Prostate gland (tissue), 2 donors: ENCODE results near the gene MED20. TPM values are rescaled to one million over a fixed set of nuclear protein-coding genes. Genes with fewer than 3 reads are reported as not detected.

ENCODE experiments used
- DNase-seq: peaks from one replicate; pipeline ENCODE4 v3.0.0-alpha.2; 2019; ENCODE audit warnings: low spot score
- H3K27ac ChIP-seq, 2 donors: fragments of 200-600 bp; sonication (generic); 2 replicates each; pipeline ENCODE4 v1.5.1; 2017 to 2019
- H3K27me3 ChIP-seq: fragments of 200-600 bp; sonication (generic); replicated peaks from 2 replicates; pipeline ENCODE4 v1.5.1; 2019; ENCODE audit not compliant: insufficient read depth
- H3K36me3 ChIP-seq, 2 donors: fragments of 200-600 bp; sonication (generic); 1 replicate in 1 of 2; 2 replicates in 1 of 2; pipeline versions ENCODE4 v1.5.1 to v1.8.1; 2017 to 2019
- H3K4me1 ChIP-seq: fragments of 200-600 bp; sonication (generic); replicated peaks from 2 replicates; pipeline ENCODE4 v1.5.1; 2019
- H3K4me3 ChIP-seq, 2 donors: fragments of 200-600 bp; sonication (generic); 2 replicates each; pipeline ENCODE4 v1.5.1; 2017 to 2019
- H3K9me3 ChIP-seq: fragments of 200-600 bp; sonication (generic); 2 replicates; pipeline ENCODE4 v1.5.1; 2017
- CTCF ChIP-seq, 4 experiments: fragments of 200-600 bp in 2 of 4; fragments of 450-650 bp in 2 of 4; sonication (generic) in 2 of 4; IDR thresholded peaks; 1 replicate in 3 of 4; 2 replicates in 1 of 4; pipeline ENCODE4 v1.5.1; 2016 to 2019; ENCODE audit warnings: antibody characterized with exemption in 4 of 4, mild to moderate bottlenecking in 2 of 4, moderate library complexity in 2 of 4
- POLR2A ChIP-seq: fragments of 450-650 bp; IDR thresholded peaks from one replicate; pipeline ENCODE4 v1.6.1; 2016; ENCODE audit warnings: antibody characterized with exemption, mild to moderate bottlenecking
- POLR2AphosphoS5 ChIP-seq: sonication (generic); formaldehyde crosslinking; IDR thresholded peaks from one replicate; pipeline ENCODE4 v1.6.1; 2017; ENCODE audit warnings: antibody characterized with exemption
- WGBS: methylation state at CpG from one replicate; pipeline ENCODE4 v1.1.5; 2018; 5-methylcytosine and 5-hydroxymethylcytosine counted together
- intact Hi-C: fragments of 100-400 bp; cut with DNase I; formaldehyde crosslinking; loops from one replicate; pipeline ENCODE4 v1.14.2; 2022
- total RNA-seq, 2 donors: library from RNA; depleted of rRNA; stranded (reverse); fragments of >200 nt; gene quantifications; one replicate each; pipeline ENCODE4 v1.1.0, GENCODE V29; 2016

The MED20 gene
- total RNA-seq, 2 donors from 2014 or later = 20.2 to 25.5 TPM

- TF ChIP-seq POLR2A (no peak), CTCF (IDR thresholded peaks at IDR 0.05) (no peak), POLR2AphosphoS5 (no peak)
- WGBS = 63% methylated on average over 4 of the region's 4 CpGs
- no peak for DNase-seq
- Histone ChIP-seq H3K4me3 (no peak overlapping the region), H3K36me3 (peaks cover 5 to 7% of the 10 kb centered on the region in 2 donors), H3K27me3 (no peaks in the 10 kb centered on the region), H3K9me3 (no peaks in the 10 kb centered on the region), H3K27ac (no peak overlapping the region), H3K4me1 (peaks cover 10% of the 10 kb centered on the region)
- intact Hi-C loops = loop anchor here (5.0 kb wide), 1 partner anchor 156 kb away; the partner anchor contains the start of gene PRICKLE4
Observed at GRCh38 chr6:41937861-41938574, 17.1 kb upstream of the MED20 start.

- no peaks in the 10 kb centered on the region for H3K9me3 ChIP-seq
- no peak overlapping the region for H3K4me3 ChIP-seq
- H3K36me3 ChIP-seq = peaks cover 9 to 11% of the 10 kb centered on the region in 2 donors
- peak overlapping the region in 1 of 2 donors; percentile 14 for H3K27ac ChIP-seq
- DNase-seq = no peak
- no peak for TF ChIP-seq CTCF (IDR thresholded peaks at IDR 0.05)
- TF ChIP-seq POLR2A = no peak
- no peak for TF ChIP-seq POLR2AphosphoS5
- 66% methylated on average over 2 of the region's 2 CpGs for WGBS
- intact Hi-C loops = loop anchor here (5.0 kb wide), 1 partner anchor 155 kb away; the partner anchor contains the start of gene PRICKLE4
- H3K27me3 ChIP-seq = no peaks in the 10 kb centered on the region
- H3K4me1 ChIP-seq = peaks cover 10% of the 10 kb centered on the region
Observed at GRCh38 chr6:41937472-41937860, 16.5 kb upstream of the MED20 start.

GRCh38 chr6:41936073-41936837, 15.3 kb upstream of the MED20 start:
- H3K4me3 ChIP-seq = no peak overlapping the region
- H3K27me3 ChIP-seq = no peaks in the 10 kb centered on the region
- WGBS = 49% methylated on average over 9 of the region's 10 CpGs
- peak; percentile 77 for DNase-seq
- intact Hi-C loops = loop anchor here (5.0 kb wide), 1 partner anchor 154 kb away; the partner anchor contains the start of gene PRICKLE4
- no peak overlapping the region for H3K27ac ChIP-seq
- peaks cover 8% of the 10 kb centered on the region for H3K4me1 ChIP-seq
- TF ChIP-seq POLR2AphosphoS5 (peak; percentile 68), POLR2A (no peak), CTCF (IDR thresholded peaks at IDR 0.05) (peak; percentile 59 to 79 (median 70))
- peaks cover 9 to 20% of the 10 kb centered on the region in 2 donors for H3K36me3 ChIP-seq
- H3K9me3 ChIP-seq = no peaks in the 10 kb centered on the region

- 83% methylated on average over 8 of the region's 8 CpGs for WGBS
- intact Hi-C loops = loop anchor here (5.0 kb wide), 1 partner anchor 153 kb away; the partner anchor contains the start of gene PRICKLE4
- Histone ChIP-seq H3K27me3 (no peaks in the 10 kb centered on the region), H3K27ac (no peak overlapping the region), H3K4me3 (no peak overlapping the region), H3K36me3 (peaks cover 9 to 22% of the 10 kb centered on the region in 2 donors), H3K9me3 (no peaks in the 10 kb centered on the region), H3K4me1 (peaks cover 8% of the 10 kb centered on the region)
- TF ChIP-seq CTCF (IDR thresholded peaks at IDR 0.05) (no peak), POLR2AphosphoS5 (no peak), POLR2A (no peak)
- DNase-seq = no peak
Observed at GRCh38 chr6:41935685-41936072, 14.7 kb upstream of the MED20 start.
